OCI-LY1 (cell line): ENCODE measurements around the gene C19orf85.
"Not testable (repeated sequence)": the region's sequence is repeated elsewhere in the genome, so short reads cannot be mapped to it uniquely, and the experiment has no call there.

Experiments
- H2AFZ ChIP-seq: fragments of 200-600 bp; sonication (generic), shearing (Covaris generic); 2 replicates; pipeline ENCODE4 v1.6.0; 2014; ENCODE audit warnings: antibody characterized with exemption, mild to moderate bottlenecking, low read length
- H3F3A ChIP-seq: fragments of 200-600 bp; sonication (generic), shearing (Covaris generic); 2 replicates; pipeline ENCODE4 v1.6.0; 2014; ENCODE audit warnings: mild to moderate bottlenecking, antibody characterized with exemption, low read length, moderate library complexity; ENCODE audit not compliant: insufficient read depth
- H3K27ac ChIP-seq: fragments of 200-600 bp; sonication (generic); 2 replicates; pipeline ENCODE4 v1.5.1; 2014; ENCODE audit warnings: low read length, mixed run types, mild to moderate bottlenecking, low read depth; ENCODE audit not compliant: poor library complexity, severe bottlenecking
- H3K27me3 ChIP-seq: fragments of 200-600 bp; sonication (generic); 2 replicates; pipeline ENCODE4 v1.6.0; 2014; ENCODE audit warnings: antibody characterized with exemption, mild to moderate bottlenecking, low read length, moderate library complexity; ENCODE audit not compliant: insufficient read depth
- H3K36me3 ChIP-seq: fragments of 200-600 bp; sonication (generic); 2 replicates; pipeline ENCODE4 v1.6.1; 2014; ENCODE audit warnings: mild to moderate bottlenecking, antibody characterized with exemption, low read length, moderate library complexity, mixed read lengths; ENCODE audit not compliant: insufficient read depth
- H3K4me1 ChIP-seq: fragments of 200-600 bp; sonication (generic); 2 replicates; pipeline ENCODE4 v1.5.1; 2014; ENCODE audit warnings: mild to moderate bottlenecking, low read length, moderate library complexity; ENCODE audit not compliant: insufficient read depth, severe bottlenecking
- H3K4me2 ChIP-seq: fragments of 200-600 bp; sonication (generic), shearing (Covaris generic); 2 replicates; pipeline ENCODE4 v1.6.1; 2014; ENCODE audit warnings: low read length
- H3K4me3 ChIP-seq: fragments of 200-600 bp; sonication (generic); 2 replicates; pipeline ENCODE4 v1.5.1; 2014; ENCODE audit warnings: low read length, low read depth, mild to moderate bottlenecking, mixed read lengths; ENCODE audit not compliant: poor library complexity, severe bottlenecking
- H3K79me2 ChIP-seq: fragments of 200-600 bp; shearing (Covaris generic); 2 replicates; pipeline ENCODE4 v1.6.1; 2016; ENCODE audit warnings: mixed run types, low read length, mixed read lengths; ENCODE audit not compliant: insufficient read depth
- H3K9ac ChIP-seq: fragments of 200-600 bp; sonication (generic), shearing (Covaris generic); 2 replicates; pipeline ENCODE4 v1.6.1; 2014; ENCODE audit warnings: mild to moderate bottlenecking, low read length, mixed read lengths
- H3K9me2 ChIP-seq: fragments of 200-600 bp; sonication (generic), shearing (Covaris generic); 2 replicates; pipeline ENCODE4 v1.6.1; 2014; ENCODE audit warnings: low read depth, mild to moderate bottlenecking, low read length, mixed read lengths
- H3K9me3 ChIP-seq: fragments of 200-600 bp; shearing (Covaris generic); 2 replicates; pipeline ENCODE4 v1.6.1; 2014; ENCODE audit warnings: low read length, mixed read lengths
- H4K20me1 ChIP-seq: fragments of 200-600 bp; sonication (generic), shearing (Covaris generic); 2 replicates; pipeline ENCODE4 v1.6.0; 2016; ENCODE audit warnings: mild to moderate bottlenecking, low read length; ENCODE audit not compliant: insufficient read depth
- CTCF ChIP-seq: fragments of 200-600 bp; sonication (generic), shearing (Covaris generic); IDR thresholded peaks from 2 replicates; pipeline ENCODE4 v1.5.1; 2017; ENCODE audit warnings: mild to moderate bottlenecking, antibody characterized with exemption, low read length, moderate library complexity, mixed read lengths
- EZH2 ChIP-seq: fragments of 200-600 bp; sonication (generic), shearing (Covaris generic); IDR thresholded peaks from 2 replicates; pipeline ENCODE4 v1.8.0; 2017; ENCODE audit warnings: borderline replicate concordance, mixed run types, mild to moderate bottlenecking, antibody characterized with exemption, low read length, moderate library complexity, mixed read lengths

C19orf85 gene

GRCh38 chr19:55424518-55424917 is 40.0 kb downstream of the C19orf85 start:
- H3K4me3 ChIP-seq, result no peak overlapping the region
- H2AFZ ChIP-seq, result no peak overlapping the region
- no peak overlapping the region for H3K4me2 ChIP-seq
- peaks cover 10% of the 10 kb centered on the region; the same call in 1 of the 2 replicates for H3K27me3 ChIP-seq
- H3K9ac ChIP-seq, result no peak overlapping the region
- no peaks in the 10 kb centered on the region for H3K4me1 ChIP-seq
- no peaks in the 10 kb centered on the region; the same call in 1 of the 2 replicates for H3K36me3 ChIP-seq
- no peaks in the 10 kb centered on the region for H3F3A ChIP-seq
- H3K79me2 ChIP-seq, result no peaks in the 10 kb centered on the region
- H3K27ac ChIP-seq, result no peak overlapping the region
- no peaks in the 10 kb centered on the region for H4K20me1 ChIP-seq
- H3K9me2 ChIP-seq, result no peaks in the 10 kb centered on the region
- TF ChIP-seq CTCF (no peak), EZH2 (no peak)
- peaks cover 3% of the 10 kb centered on the region; the same call in 1 of the 2 replicates for H3K9me3 ChIP-seq

- H3K9ac ChIP-seq, result no peak overlapping the region
- no peaks in the 10 kb centered on the region for H3K79me2 ChIP-seq
- H3K27ac ChIP-seq, result no peak overlapping the region
- H3K9me2 ChIP-seq, result no peaks in the 10 kb centered on the region
- H3F3A ChIP-seq, result no peaks in the 10 kb centered on the region
- no peak overlapping the region for H3K4me3 ChIP-seq
- H3K4me2 ChIP-seq, result no peak overlapping the region
- H4K20me1 ChIP-seq, result no peaks in the 10 kb centered on the region
- H3K4me1 ChIP-seq, result no peaks in the 10 kb centered on the region
- H2AFZ ChIP-seq, result no peak overlapping the region
- peaks cover 3% of the 10 kb centered on the region; the same call in 1 of the 2 replicates for H3K9me3 ChIP-seq
- H3K27me3 ChIP-seq, result peaks cover 13% of the 10 kb centered on the region; the same call in 1 of the 2 replicates
- TF ChIP-seq CTCF, result no peak
- TF ChIP-seq EZH2, result no peak
- H3K36me3 ChIP-seq, result no peaks in the 10 kb centered on the region; the same call in 1 of the 2 replicates
These were observed 41.1 kb downstream of the C19orf85 start for GRCh38 chr19:55423225-55424005.

GRCh38 chr19:55421281-55421680 is 43.3 kb downstream of the C19orf85 start:
- not testable (repeated sequence) for H3K4me2 ChIP-seq, H3K9ac ChIP-seq, H3K36me3 ChIP-seq, H3K4me1 ChIP-seq, H4K20me1 ChIP-seq, H3K79me2 ChIP-seq, H2AFZ ChIP-seq, H3K4me3 ChIP-seq, H3F3A ChIP-seq, H3K9me3 ChIP-seq, H3K9me2 ChIP-seq, H3K27ac ChIP-seq
- H3K27me3 ChIP-seq, result peaks cover 13% of the 10 kb centered on the region; the same call in 1 of the 2 replicates
